Neutrophil (primary cell): Measurements from ENCODE around the gene SBSN.

Experiments used
- H3K27ac ChIP-seq: fragments of 200-600 bp; sonication (generic); 2 replicates; pipeline ENCODE4 v1.5.1; 2016; ENCODE audit warnings: mild to moderate bottlenecking, moderate library complexity
- H3K27me3 ChIP-seq: fragments of 200-600 bp; sonication (generic); 2 replicates; pipeline ENCODE4 v1.6.0; 2016; ENCODE audit warnings: mild to moderate bottlenecking
- H3K36me3 ChIP-seq: fragments of 200-600 bp; sonication (generic); 2 replicates; pipeline ENCODE4 v1.5.1; 2017
- H3K4me1 ChIP-seq, 2 experiments: fragments of 200-600 bp in 1 of 2; sonication (generic) in 1 of 2; 1 replicate in 1 of 2; 2 replicates in 1 of 2; pipeline versions ENCODE4 v1.5.1 to v1.6.1; 2013 to 2016; ENCODE audit warnings: low read depth in 1 of 2, low read length in 1 of 2, mild to moderate bottlenecking in 1 of 2, moderate library complexity in 1 of 2; ENCODE audit not compliant: control insufficient read depth in 1 of 2, insufficient read depth in 1 of 2
- H3K4me3 ChIP-seq, 2 experiments: fragments of 200-600 bp in 1 of 2; sonication (generic) in 1 of 2; 1 replicate in 1 of 2; 2 replicates in 1 of 2; pipeline ENCODE4 v1.5.1; 2013 to 2016; ENCODE audit warnings: low read depth in 1 of 2, low read length in 1 of 2, mild to moderate bottlenecking in 1 of 2, moderate library complexity in 1 of 2
- H3K9me3 ChIP-seq: fragments of 200-600 bp; sonication (generic); 2 replicates; pipeline ENCODE4 v1.5.1; 2016
- CTCF ChIP-seq: fragments of 200-600 bp; sonication (generic); IDR thresholded peaks from 2 replicates; pipeline ENCODE4 v1.5.1; 2016; ENCODE audit warnings: antibody characterized with exemption

Gene SBSN

GRCh38 chr19:35522745-35523327 is 5.3 kb downstream of the SBSN start:
- H3K36me3 ChIP-seq: no peaks in the 10 kb centered on the region
- no peaks in the 10 kb centered on the region for H3K27me3 ChIP-seq
- no peaks in the 10 kb centered on the region for H3K9me3 ChIP-seq
- no peaks in the 10 kb centered on the region for H3K4me1 ChIP-seq
- no peak for TF ChIP-seq CTCF
- H3K4me3 ChIP-seq: no peak overlapping the region
- H3K27ac ChIP-seq: no peak overlapping the region

GRCh38 chr19:35521124-35521743 is 6.9 kb downstream of the SBSN start:
- Histone ChIP-seq H3K4me1 (no peaks in the 10 kb centered on the region), H3K4me3 (no peak overlapping the region), H3K27me3 (no peaks in the 10 kb centered on the region), H3K27ac (no peak overlapping the region), H3K9me3 (no peaks in the 10 kb centered on the region), H3K36me3 (no peaks in the 10 kb centered on the region)
- no peak for TF ChIP-seq CTCF

GRCh38 chr19:35519291-35519690 is 8.8 kb downstream of the SBSN start:
- no peak overlapping the region for H3K27ac ChIP-seq
- no peaks in the 10 kb centered on the region for H3K4me1 ChIP-seq
- H3K27me3 ChIP-seq: peaks cover 8% of the 10 kb centered on the region
- TF ChIP-seq CTCF: no peak
- H3K4me3 ChIP-seq: no peak overlapping the region
- H3K36me3 ChIP-seq: no peaks in the 10 kb centered on the region
- H3K9me3 ChIP-seq: no peaks in the 10 kb centered on the region

GRCh38 chr19:35518313-35518712 is 9.8 kb downstream of the SBSN start:
- Histone ChIP-seq H3K27ac (no peak overlapping the region), H3K4me3 (no peak overlapping the region)

GRCh38 chr19:35517342-35517741 is 10.8 kb downstream of the SBSN start:
- no peaks in the 10 kb centered on the region for H3K4me1 ChIP-seq
- no peaks in the 10 kb centered on the region for H3K36me3 ChIP-seq
- H3K27me3 ChIP-seq: peaks cover 27% of the 10 kb centered on the region
- H3K9me3 ChIP-seq: no peaks in the 10 kb centered on the region
- H3K27ac ChIP-seq: no peak overlapping the region
- H3K4me3 ChIP-seq: no peak overlapping the region
- TF ChIP-seq CTCF: no peak

More at GRCh38 chr19:35518313-35518712, 9.8 kb downstream of the SBSN start:
- TF ChIP-seq CTCF: no peak
- Histone ChIP-seq H3K27me3 (peaks cover 18% of the 10 kb centered on the region), H3K9me3 (no peaks in the 10 kb centered on the region), H3K36me3 (no peaks in the 10 kb centered on the region), H3K4me1 (no peaks in the 10 kb centered on the region)
